Tibial artery (tissue), 4 donors: ENCODE measurements around the gene NFATC4.
A peak's percentile ranks its signal among the peaks of the same experiment; 100 is the strongest.
"Not testable (repeated sequence)": the region's sequence is repeated elsewhere in the genome, so short reads cannot be mapped to it uniquely, and the experiment has no call there.

Experiments
- DNase-seq, 2 donors: peaks; one replicate each; pipeline ENCODE4 v3.0.0-alpha.2; 2019
- H3K27ac ChIP-seq, 2 donors: fragments of 200-600 bp; sonication (generic) in 1 of 2; 1 replicate in 1 of 2; 2 replicates in 1 of 2; pipeline ENCODE4 v1.5.1; 2018 to 2019; ENCODE audit warnings: mild to moderate bottlenecking in 1 of 2
- H3K27me3 ChIP-seq, 2 donors: fragments of 200-600 bp; sonication (generic) in 1 of 2; one replicate each; pipeline versions ENCODE4 v1.5.1 to v1.6.0; 2016 to 2019
- H3K36me3 ChIP-seq, 3 donors: fragments of 200-600 bp; sonication (generic) in 2 of 3; one replicate each; pipeline ENCODE4 v1.5.1; 2016 to 2019; ENCODE audit warnings: mild to moderate bottlenecking in 2 of 3
- H3K4me1 ChIP-seq, 4 donors: fragments of 200-600 bp; sonication (generic) in 2 of 4; 1 replicate in 3 of 4; 2 replicates in 1 of 4; pipeline ENCODE4 v1.5.1; 2016 to 2019
- H3K4me3 ChIP-seq, 2 donors: fragments of 200-600 bp; sonication (generic) in 1 of 2; 1 replicate in 1 of 2; 2 replicates in 1 of 2; pipeline ENCODE4 v1.5.1; 2018 to 2019; ENCODE audit warnings: mild to moderate bottlenecking in 2 of 2
- H3K9me3 ChIP-seq, 3 donors: fragments of 200-600 bp; sonication (generic) in 1 of 3; one replicate each; pipeline ENCODE4 v1.5.1; 2016 to 2019
- CTCF ChIP-seq, 2 experiments: fragments of 200-600 bp in 1 of 2; fragments of 450-650 bp in 1 of 2; IDR thresholded peaks; one replicate each; pipeline ENCODE4 v1.5.1; 2017 to 2019; ENCODE audit warnings: antibody characterized with exemption in 2 of 2, mild to moderate bottlenecking in 1 of 2, moderate library complexity in 1 of 2
- intact Hi-C: fragments of 100-400 bp; cut with DNase I; formaldehyde crosslinking; loops from one replicate; pipeline ENCODE4 v1.15.0; 2023; ENCODE audit warnings: low total_unique reads

The NFATC4 gene

GRCh38 chr14:24369463-24369862 lies 1.5 kb downstream of the NFATC4 start:
- intact Hi-C loops = no loop called here
- H3K27me3 ChIP-seq = no peaks in the 10 kb centered on the region
- peaks cover 0 to 43% (median 27%) of the 10 kb centered on the region in 4 donors for H3K4me1 ChIP-seq
- peak overlapping the region; percentile 74 to 84 for H3K4me3 ChIP-seq
- peak in 1 of 2 donors; percentile 71 for DNase-seq
- H3K9me3 ChIP-seq = no peaks in the 10 kb centered on the region
- TF ChIP-seq CTCF (IDR thresholded peaks at IDR 0.05) = no peak
- H3K27ac ChIP-seq = peak overlapping the region; percentile 97 to 98
- peaks cover 11 to 27% (median 27%) of the 10 kb centered on the region in 3 donors for H3K36me3 ChIP-seq

GRCh38 chr14:24369907-24370687 lies 2.1 kb downstream of the NFATC4 start:
- H3K36me3 ChIP-seq = peaks cover 16 to 33% (median 28%) of the 10 kb centered on the region in 3 donors
- intact Hi-C loops = loop anchor here (5.0 kb wide), 1 partner anchor 128 kb away; the partner anchor contains the start of gene TINF2
- H3K4me3 ChIP-seq = no peak overlapping the region
- H3K27ac ChIP-seq = peak overlapping the region; percentile 9 to 98
- no peak for DNase-seq
- H3K4me1 ChIP-seq = peaks cover 0 to 39% (median 26%) of the 10 kb centered on the region in 4 donors
- no peaks in the 10 kb centered on the region for H3K27me3 ChIP-seq
- H3K9me3 ChIP-seq = no peaks in the 10 kb centered on the region
- TF ChIP-seq CTCF (IDR thresholded peaks at IDR 0.05) = no peak

DNA sequence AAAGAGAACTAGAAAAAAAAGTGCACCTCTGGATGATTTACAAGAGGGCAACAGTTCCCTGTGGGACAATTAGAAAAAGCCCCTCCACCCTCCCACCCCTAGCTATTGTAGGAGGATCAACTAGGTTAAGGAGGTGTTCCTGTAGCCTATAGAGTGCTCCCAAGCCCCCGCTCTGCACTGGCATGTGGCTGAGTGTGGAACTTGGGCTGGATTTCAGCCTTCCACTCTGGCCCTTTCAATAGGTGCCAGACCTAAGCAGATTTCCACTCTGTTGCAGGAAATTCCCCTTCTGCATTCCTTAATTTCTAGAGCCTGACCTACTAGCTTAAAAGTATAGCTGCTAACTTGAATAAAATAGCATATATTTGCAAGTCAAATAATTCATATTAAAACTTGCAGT lies 2.8 kb downstream of the NFATC4 start:
- no peak for DNase-seq
- Histone ChIP-seq H3K4me1 (peaks cover 0 to 33% (median 22%) of the 10 kb centered on the region in 4 donors), H3K9me3 (no peaks in the 10 kb centered on the region), H3K4me3 (no peak overlapping the region), H3K27me3 (no peaks in the 10 kb centered on the region), H3K36me3 (peaks cover 17 to 40% (median 32%) of the 10 kb centered on the region in 3 donors), H3K27ac (peak overlapping the region; percentile 9 to 98)
- intact Hi-C loops = loop anchor here (5.0 kb wide), 1 partner anchor 128 kb away; the partner anchor contains the start of gene TINF2
- no peak for TF ChIP-seq CTCF (IDR thresholded peaks at IDR 0.05)

DNA sequence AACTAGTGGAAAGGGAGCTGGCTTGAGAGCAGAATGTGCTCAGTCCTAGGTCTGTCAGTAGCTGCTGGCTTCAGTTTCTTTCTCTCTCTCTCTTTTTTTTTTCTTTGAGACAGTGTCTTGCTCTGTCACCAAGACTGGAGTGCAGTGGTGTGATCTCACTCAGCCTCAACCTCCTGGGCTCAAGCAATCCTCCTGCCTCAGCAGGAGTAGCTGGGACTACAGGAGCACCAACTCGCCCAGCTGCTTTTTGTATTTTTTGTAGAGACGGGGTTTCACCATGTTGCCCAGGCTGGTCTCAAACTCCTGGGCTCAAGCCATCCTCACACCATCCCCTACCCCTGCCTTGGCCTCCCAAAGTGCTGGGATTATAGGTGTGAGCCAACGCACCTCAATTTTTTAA lies 3.6 kb downstream of the NFATC4 start:
- H3K27me3 ChIP-seq, H3K9me3 ChIP-seq, DNase-seq, H3K4me3 ChIP-seq: not testable (repeated sequence)
- H3K4me1 ChIP-seq = peaks cover 0 to 29% (median 16%) of the 10 kb centered on the region in 4 donors
- peaks cover 23 to 48% (median 41%) of the 10 kb centered on the region in 3 donors for H3K36me3 ChIP-seq
- peak overlapping the region in 1 of 2 donors; percentile 98 for H3K27ac ChIP-seq
- intact Hi-C loops = loop anchor here (5.0 kb wide), 1 partner anchor 129 kb away; the partner anchor contains the start of gene TINF2

DNA sequence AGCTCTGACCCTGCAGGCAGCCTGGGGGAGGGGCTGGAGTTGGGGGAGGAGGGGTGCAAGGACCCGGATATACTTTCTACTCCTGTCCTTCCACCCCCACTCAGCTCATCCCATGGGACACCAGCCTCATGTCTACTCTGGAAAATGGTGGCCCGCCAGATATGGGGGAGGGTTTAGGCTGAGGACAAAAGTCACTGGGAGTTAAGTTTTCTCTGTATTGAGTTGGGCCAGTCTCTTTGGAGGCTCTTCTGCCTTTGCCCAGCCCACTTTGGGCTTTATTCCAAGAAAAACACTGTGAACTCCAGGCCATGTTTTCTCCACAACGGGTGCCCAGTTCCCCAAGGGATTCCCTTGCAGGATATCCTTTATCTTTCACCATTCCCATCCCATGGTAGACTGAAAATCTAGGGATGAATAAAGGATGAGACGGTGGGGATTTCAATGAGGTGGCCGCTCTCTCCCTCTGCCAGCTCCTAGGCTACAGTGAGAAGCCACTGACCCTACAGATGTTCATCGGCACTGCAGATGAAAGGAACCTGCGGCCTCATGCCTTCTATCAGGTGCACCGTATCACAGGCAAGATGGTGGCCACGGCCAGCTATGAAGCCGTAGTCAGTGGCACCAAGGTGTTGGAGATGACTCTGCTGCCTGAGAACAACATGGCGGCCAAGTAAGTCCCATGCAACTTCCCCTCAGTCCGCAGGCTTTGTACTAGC lies 4.9 kb downstream of the NFATC4 start:
- no peaks in the 10 kb centered on the region for H3K27me3 ChIP-seq
- H3K27ac ChIP-seq = peak overlapping the region in 1 of 2 donors; percentile 36
- H3K4me1 ChIP-seq = peaks cover 0 to 32% (median 16%) of the 10 kb centered on the region in 4 donors
- intact Hi-C loops = loop anchor here (5.0 kb wide), 1 partner anchor 131 kb away; the partner anchor contains the start of gene TINF2
- DNase-seq = no peak
- no peak overlapping the region for H3K4me3 ChIP-seq
- H3K9me3 ChIP-seq = no peaks in the 10 kb centered on the region
- H3K36me3 ChIP-seq = peaks cover 23 to 59% (median 41%) of the 10 kb centered on the region in 3 donors
- TF ChIP-seq CTCF (IDR thresholded peaks at IDR 0.05) = no peak
